GM15510 (cell line): Measurements from ENCODE around the gene PAPPA.

Experiments used
- POLR2A ChIP-seq: IDR thresholded peaks from 3 replicates; pipeline ENCODE4 v1.6.1; 2011; ENCODE audit warnings: borderline replicate concordance; ENCODE audit not compliant: insufficient read length; ENCODE audit errors: extremely low read depth

PAPPA gene

GRCh38 chr9:116422119-116422979, 268.8 kb downstream of the PAPPA start:
- no peak for TF ChIP-seq POLR2A

GRCh38 chr9:116423149-116423548, 269.6 kb downstream of the PAPPA start:
- TF ChIP-seq POLR2A, result no peak

DNA sequence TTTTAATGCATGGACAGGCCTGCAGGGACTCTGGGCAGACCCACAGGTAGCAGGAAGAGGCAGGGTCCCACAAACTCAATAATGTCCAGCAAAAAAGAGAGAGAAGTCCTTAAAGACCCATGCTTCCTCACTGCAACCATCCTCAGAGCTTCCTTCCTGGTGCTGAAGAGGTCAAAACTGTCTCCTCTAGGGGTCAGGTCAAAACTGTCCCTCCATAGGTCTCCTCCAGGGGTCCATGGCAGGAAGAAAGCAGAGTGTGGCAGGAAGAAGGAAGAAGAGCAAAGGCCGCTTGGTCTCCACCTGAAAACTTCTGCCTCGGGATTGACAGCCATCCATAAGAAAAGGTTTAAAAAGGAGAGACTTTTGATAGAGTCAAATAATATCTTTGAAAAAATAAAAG, 271.7 kb downstream of the PAPPA start:
- no peak for TF ChIP-seq POLR2A

DNA sequence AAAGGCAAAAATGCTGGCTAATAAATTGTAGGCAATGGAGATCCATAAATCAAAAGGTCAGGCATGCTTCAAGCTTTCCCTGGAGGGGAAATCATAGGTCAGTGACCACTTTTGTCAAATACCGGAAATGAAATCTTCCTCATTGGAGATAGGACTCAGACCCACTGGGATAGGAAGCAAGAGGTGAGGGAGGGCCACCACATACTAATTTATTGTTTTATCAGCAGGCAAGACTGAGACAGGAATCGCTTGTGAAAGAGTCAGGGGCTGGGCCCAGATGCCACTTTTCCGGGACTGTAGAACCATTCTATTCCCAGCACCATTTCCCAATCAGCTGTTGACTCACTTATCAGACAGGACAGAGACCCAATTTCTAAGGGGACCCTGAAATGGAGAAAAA, 277.3 kb downstream of the PAPPA start:
- no peak for TF ChIP-seq POLR2A

GRCh38 chr9:116432051-116432450, 278.5 kb downstream of the PAPPA start:
- no peak for TF ChIP-seq POLR2A

DNA sequence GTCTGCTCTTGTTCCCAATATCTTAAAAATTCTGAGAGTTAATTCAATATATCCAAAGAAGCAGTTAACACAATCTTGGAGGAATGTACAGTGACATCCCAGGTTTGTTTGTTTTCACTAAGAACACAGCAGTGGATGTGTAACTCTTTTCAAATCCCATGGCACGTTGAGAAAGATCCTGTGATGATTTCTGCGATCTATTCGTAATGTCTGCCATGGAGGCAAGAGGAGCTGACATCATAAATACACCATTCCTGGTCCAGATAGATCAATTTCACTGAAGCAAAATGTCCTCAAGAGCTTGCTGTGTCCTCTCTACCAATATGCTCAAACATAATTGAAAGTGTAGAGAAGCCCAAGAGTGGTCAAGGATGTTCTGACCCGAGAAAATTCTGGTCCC, 280.7 kb downstream of the PAPPA start:
- TF ChIP-seq POLR2A, result no peak

GRCh38 chr9:116435706-116436105, 282.1 kb downstream of the PAPPA start:
- TF ChIP-seq POLR2A, result no peak

GRCh38 chr9:116436121-116436520, 282.5 kb downstream of the PAPPA start:
- no peak for TF ChIP-seq POLR2A

DNA sequence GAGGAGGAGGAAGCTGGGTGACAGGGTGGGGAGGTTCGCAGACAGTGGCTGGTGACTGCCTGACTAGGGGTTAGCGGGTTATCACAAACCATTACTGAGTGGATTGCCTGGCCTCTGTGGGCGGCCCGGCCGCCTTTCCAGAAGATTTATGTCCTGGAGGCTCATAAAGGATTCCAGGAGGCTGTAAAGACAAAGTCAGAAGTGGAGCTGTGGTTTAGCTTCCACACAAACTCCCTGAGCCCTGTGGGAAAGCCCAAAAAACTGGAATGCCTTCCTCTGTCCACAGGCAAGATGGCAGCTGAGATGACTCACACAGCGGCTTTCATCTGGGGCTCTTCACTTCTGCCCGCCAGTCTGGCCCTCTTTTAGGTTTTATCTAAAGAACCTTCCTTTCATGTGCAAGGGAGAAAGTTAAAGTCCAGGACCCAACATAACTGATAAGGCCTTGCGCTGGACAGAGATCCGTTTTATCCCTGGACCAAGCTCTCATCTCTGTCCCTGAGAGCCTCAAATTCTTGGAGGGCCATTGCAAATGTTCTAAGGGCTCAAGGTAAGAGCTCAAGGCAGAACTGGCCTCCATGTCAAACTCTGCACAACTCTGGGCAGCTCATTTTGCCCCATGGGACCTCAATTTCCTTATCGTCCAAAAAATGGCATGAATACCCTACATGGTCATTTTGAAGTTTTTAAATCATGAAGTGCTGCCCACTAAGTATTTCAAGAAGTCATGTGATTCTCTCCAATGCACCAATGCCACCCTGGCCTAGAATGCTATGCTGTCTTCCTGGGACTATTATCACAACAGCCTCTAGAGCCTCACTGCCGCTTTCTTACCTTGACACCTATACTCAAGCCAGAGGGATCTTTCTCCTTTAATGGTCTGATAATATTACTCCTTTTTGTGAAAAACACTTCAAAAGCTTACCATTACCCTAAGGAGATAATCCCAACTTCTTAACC, 284.1 kb downstream of the PAPPA start:
- TF ChIP-seq POLR2A, result no peak

DNA sequence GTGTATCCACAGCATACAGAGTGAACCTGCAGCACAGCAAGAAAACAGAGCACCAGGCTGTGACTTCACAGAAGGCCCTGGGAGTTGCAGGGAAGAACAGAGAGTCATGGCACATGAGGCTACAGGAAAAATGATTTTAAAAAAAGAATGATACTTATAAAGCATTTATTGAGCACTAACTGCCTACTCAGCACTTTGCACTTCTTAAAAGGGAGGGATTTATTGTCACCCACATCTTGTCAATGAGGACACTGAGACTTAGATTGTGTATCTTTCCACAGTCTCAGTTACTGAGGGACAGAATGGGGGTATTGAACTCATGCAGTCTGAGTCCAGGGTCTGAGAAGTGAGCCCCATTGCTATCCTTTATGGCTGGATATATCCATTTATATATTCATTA, 288.9 kb downstream of the PAPPA start:
- TF ChIP-seq POLR2A, result no peak

- no peak for TF ChIP-seq POLR2A
Observed at GRCh38 chr9:116447934-116448333, 294.3 kb downstream of the PAPPA start.

DNA sequence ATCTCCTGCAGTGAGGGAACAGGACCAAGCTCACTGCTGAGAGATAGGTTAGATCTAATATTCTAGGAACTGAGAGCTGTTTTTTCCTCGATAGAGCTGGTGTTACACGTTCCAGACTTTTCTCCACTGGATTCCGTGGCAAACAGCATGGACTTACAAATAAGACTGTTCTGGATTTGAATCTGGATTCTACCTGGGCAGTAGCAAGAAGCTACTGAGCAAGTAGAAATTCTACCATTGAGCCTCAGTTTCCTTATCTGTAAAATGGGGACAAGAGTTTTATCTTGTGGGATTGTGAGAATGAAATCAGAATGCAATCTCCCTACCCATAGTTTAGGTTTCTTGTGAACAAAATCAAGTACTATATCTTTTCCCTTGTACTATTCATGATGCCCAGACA, 294.8 kb downstream of the PAPPA start:
- no peak for TF ChIP-seq POLR2A

GRCh38 chr9:116449949-116450348, 296.4 kb downstream of the PAPPA start:
- TF ChIP-seq POLR2A, result no peak

DNA sequence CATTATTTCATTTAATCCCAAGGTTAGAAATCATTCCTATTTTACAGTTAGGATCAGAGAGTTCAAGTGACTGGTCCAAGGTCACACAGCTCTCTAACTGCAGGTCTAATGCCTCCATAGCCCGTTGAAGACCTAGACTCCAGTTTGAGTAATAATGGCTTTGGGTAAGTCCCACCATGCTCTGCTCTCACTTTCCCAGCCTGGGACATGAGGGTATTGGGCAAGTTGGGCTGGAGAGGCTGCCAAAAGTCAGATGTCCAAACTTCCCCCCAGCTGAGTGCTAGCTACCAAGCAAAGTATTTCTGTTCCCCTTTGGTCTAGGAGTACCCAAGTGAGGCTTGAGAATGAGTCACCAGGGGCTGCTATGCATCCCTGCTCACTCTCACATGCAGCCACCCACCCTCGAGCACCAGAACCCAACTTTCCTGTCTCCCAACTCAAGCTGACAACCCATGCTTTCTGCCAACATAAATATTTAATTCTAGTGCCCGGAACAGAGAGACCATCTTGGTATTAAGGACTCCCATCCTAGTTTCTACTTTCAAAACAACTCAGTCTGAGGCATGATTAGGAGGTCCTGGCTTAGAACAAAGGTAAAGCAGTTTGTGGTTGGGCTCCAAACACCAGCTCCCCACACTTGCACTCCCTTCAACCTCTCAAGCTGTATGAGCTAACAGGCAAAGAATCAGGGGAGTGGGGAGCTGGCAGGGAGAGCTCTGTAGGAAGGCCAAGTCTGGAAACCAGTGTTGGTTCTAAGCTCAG, 297.0 kb downstream of the PAPPA start:
- TF ChIP-seq POLR2A, result no peak
